Esophagus muscularis mucosa (tissue), 4 donors: Measurements from ENCODE around the gene INCENP. TPM values are rescaled to one million over a fixed set of nuclear protein-coding genes. Genes with fewer than 3 reads are reported as not detected.

Experiments used
- DNase-seq: peaks from one replicate; pipeline ENCODE4 v3.0.0-alpha.2; 2017; ENCODE audit errors: extremely low spot score
- H3K27ac ChIP-seq, 4 donors: fragments of 200-600 bp; sonication (generic); replicated peaks in 1 of 4; 1 replicate in 3 of 4; 2 replicates in 1 of 4; pipeline ENCODE4 v1.5.1; 2016 to 2019; ENCODE audit warnings: mild to moderate bottlenecking in 1 of 4
- H3K27me3 ChIP-seq, 4 donors: fragments of 200-600 bp; sonication (generic); one replicate each; pipeline versions ENCODE4 v1.5.1 to v1.6.0; 2016 to 2019
- H3K36me3 ChIP-seq, 4 donors: fragments of 200-600 bp; sonication (generic); one replicate each; pipeline ENCODE4 v1.5.1; 2016 to 2019
- H3K4me1 ChIP-seq, 4 donors: fragments of 200-600 bp; sonication (generic); one replicate each; pipeline ENCODE4 v1.5.1; 2016 to 2019
- H3K4me3 ChIP-seq, 4 donors: fragments of 200-600 bp; sonication (generic); 1 replicate in 2 of 4; 2 replicates in 2 of 4; pipeline ENCODE4 v1.5.1; 2016 to 2019; ENCODE audit warnings: mild to moderate bottlenecking in 4 of 4, moderate library complexity in 1 of 4
- H3K9me3 ChIP-seq, 4 donors: fragments of 200-600 bp; sonication (generic); 1 replicate in 3 of 4; 2 replicates in 1 of 4; pipeline ENCODE4 v1.5.1; 2016 to 2019
- EP300 ChIP-seq: sonication (generic); formaldehyde crosslinking; IDR thresholded peaks from one replicate; pipeline ENCODE4 v1.6.1; 2017; ENCODE audit warnings: antibody characterized with exemption
- POLR2A ChIP-seq: fragments of 450-650 bp; IDR thresholded peaks from one replicate; pipeline ENCODE4 v1.6.1; 2017; ENCODE audit warnings: antibody characterized with exemption, moderate library complexity, mild to moderate bottlenecking, low read depth
- POLR2AphosphoS5 ChIP-seq, 2 donors: sonication (generic); formaldehyde crosslinking; IDR thresholded peaks; one replicate each; pipeline ENCODE4 v1.6.1; 2017; ENCODE audit warnings: antibody characterized with exemption in 2 of 2
- WGBS: methylation state at CpG from one replicate; pipeline ENCODE4 v1.1.5; 2018; 5-methylcytosine and 5-hydroxymethylcytosine counted together
- intact Hi-C: fragments of 100-400 bp; cut with DNase I; formaldehyde crosslinking; loops from one replicate; pipeline ENCODE4 v1.15.1; 2023
- total RNA-seq, 4 donors: library from RNA; depleted of rRNA; stranded (reverse); fragments of >200 nt; gene quantifications; one replicate each; pipeline versions ENCODE4 v1.1.0 to v1.2.1, GENCODE V29; 2016
- TF ChIP-seq, protein P1 (sequence below), 3 experiments: fragments of 200-600 bp in 2 of 3; fragments of 450-650 bp in 1 of 3; sonication (generic) in 2 of 3; IDR thresholded peaks; one replicate each; pipeline ENCODE4 v1.5.1; 2017 to 2019; ENCODE audit warnings: antibody characterized with exemption in 3 of 3, mild to moderate bottlenecking in 2 of 3, moderate library complexity in 1 of 3

INCENP gene
- total RNA-seq, 4 donors from 2014 or later: 13.8 to 20.3 (median 16.0) TPM

- H3K36me3 ChIP-seq: peaks cover 12 to 61% (median 45%) of the 10 kb centered on the region in 4 donors
- 90% methylated on average over 14 of the region's 28 CpGs for WGBS
- DNase-seq: no peak
- H3K4me1 ChIP-seq: peaks cover 7 to 13% (median 11%) of the 10 kb centered on the region in 4 donors
- no peak for TF ChIP-seq EP300
- no peak for TF ChIP-seq POLR2A
- no peak for TF ChIP-seq POLR2AphosphoS5 (IDR thresholded peaks at IDR 0.05)
- TF ChIP-seq, protein P1, sequence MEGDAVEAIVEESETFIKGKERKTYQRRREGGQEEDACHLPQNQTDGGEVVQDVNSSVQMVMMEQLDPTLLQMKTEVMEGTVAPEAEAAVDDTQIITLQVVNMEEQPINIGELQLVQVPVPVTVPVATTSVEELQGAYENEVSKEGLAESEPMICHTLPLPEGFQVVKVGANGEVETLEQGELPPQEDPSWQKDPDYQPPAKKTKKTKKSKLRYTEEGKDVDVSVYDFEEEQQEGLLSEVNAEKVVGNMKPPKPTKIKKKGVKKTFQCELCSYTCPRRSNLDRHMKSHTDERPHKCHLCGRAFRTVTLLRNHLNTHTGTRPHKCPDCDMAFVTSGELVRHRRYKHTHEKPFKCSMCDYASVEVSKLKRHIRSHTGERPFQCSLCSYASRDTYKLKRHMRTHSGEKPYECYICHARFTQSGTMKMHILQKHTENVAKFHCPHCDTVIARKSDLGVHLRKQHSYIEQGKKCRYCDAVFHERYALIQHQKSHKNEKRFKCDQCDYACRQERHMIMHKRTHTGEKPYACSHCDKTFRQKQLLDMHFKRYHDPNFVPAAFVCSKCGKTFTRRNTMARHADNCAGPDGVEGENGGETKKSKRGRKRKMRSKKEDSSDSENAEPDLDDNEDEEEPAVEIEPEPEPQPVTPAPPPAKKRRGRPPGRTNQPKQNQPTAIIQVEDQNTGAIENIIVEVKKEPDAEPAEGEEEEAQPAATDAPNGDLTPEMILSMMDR (IDR thresholded peaks at IDR 0.05): no peak
- no peaks in the 10 kb centered on the region for H3K27me3 ChIP-seq
- no peak overlapping the region for H3K4me3 ChIP-seq
- no peak overlapping the region for H3K27ac ChIP-seq
- intact Hi-C loops: no loop called here
- H3K9me3 ChIP-seq: no peaks in the 10 kb centered on the region
These were observed 5.9 kb downstream of the INCENP start for GRCh38 chr11:62129590-62130282.

GRCh38 chr11:62130283-62131169 lies 6.7 kb downstream of the INCENP start:
- intact Hi-C loops: no loop called here
- Histone ChIP-seq H3K27me3 (no peaks in the 10 kb centered on the region), H3K4me1 (peaks cover 0 to 5% (median 3%) of the 10 kb centered on the region in 4 donors), H3K4me3 (no peak overlapping the region), H3K36me3 (peaks cover 12 to 68% (median 47%) of the 10 kb centered on the region in 4 donors), H3K27ac (no peak overlapping the region), H3K9me3 (no peaks in the 10 kb centered on the region)
- no peak for DNase-seq
- 97% methylated on average over 34 of the region's 34 CpGs for WGBS
- TF ChIP-seq POLR2AphosphoS5 (IDR thresholded peaks at IDR 0.05): no peak
- TF ChIP-seq EP300: no peak
- TF ChIP-seq POLR2A: no peak
- TF ChIP-seq, protein P1 (IDR thresholded peaks at IDR 0.05): no peak

GRCh38 chr11:62131170-62131464 lies 7.3 kb downstream of the INCENP start:
- H3K4me3 ChIP-seq: no peak overlapping the region
- DNase-seq: no peak
- no peak for TF ChIP-seq POLR2AphosphoS5 (IDR thresholded peaks at IDR 0.05)
- TF ChIP-seq, protein P1 (IDR thresholded peaks at IDR 0.05): no peak
- no peak for TF ChIP-seq POLR2A
- no peak for TF ChIP-seq EP300
- intact Hi-C loops: no loop called here
- no peak overlapping the region for H3K27ac ChIP-seq
- WGBS: 95% methylated on average over 6 of the region's 6 CpGs
- peaks cover 12 to 68% (median 47%) of the 10 kb centered on the region in 4 donors for H3K36me3 ChIP-seq
- H3K4me1 ChIP-seq: no peaks in the 10 kb centered on the region
- H3K27me3 ChIP-seq: no peaks in the 10 kb centered on the region
- no peaks in the 10 kb centered on the region for H3K9me3 ChIP-seq

- 89% methylated on average over 6 of the region's 6 CpGs for WGBS
- H3K27me3 ChIP-seq: no peaks in the 10 kb centered on the region
- H3K27ac ChIP-seq: no peak overlapping the region
- no peak for DNase-seq
- peaks cover 12 to 72% (median 47%) of the 10 kb centered on the region in 4 donors for H3K36me3 ChIP-seq
- TF ChIP-seq POLR2AphosphoS5 (IDR thresholded peaks at IDR 0.05): no peak
- TF ChIP-seq POLR2A: no peak
- TF ChIP-seq, protein P1 (IDR thresholded peaks at IDR 0.05): no peak
- no peak for TF ChIP-seq EP300
- H3K9me3 ChIP-seq: no peaks in the 10 kb centered on the region
- H3K4me1 ChIP-seq: no peaks in the 10 kb centered on the region
- no peak overlapping the region for H3K4me3 ChIP-seq
- intact Hi-C loops: no loop called here
These were observed 8.4 kb downstream of the INCENP start for GRCh38 chr11:62132191-62132590.
